Trophoblast cell (in vitro differentiated cells and primary cell): ENCODE data around the gene LONP1.

Experiments
- DNase-seq, 2 donors: peaks; one replicate each; pipeline ENCODE4 v3.0.0-alpha.2; 2016
- H2AFZ ChIP-seq: 2 replicates; pipeline ENCODE4 v1.6.1; 2013; ENCODE audit warnings: low read length, moderate library complexity, mild to moderate bottlenecking; ENCODE audit not compliant: insufficient read depth, poor library complexity
- H2AK5ac ChIP-seq: 2 replicates; pipeline ENCODE4 v1.6.1; 2013; ENCODE audit warnings: mild to moderate bottlenecking, low read length
- H2BK120ac ChIP-seq: 2 replicates; pipeline ENCODE4 v1.6.1; 2013; ENCODE audit warnings: low read length, mild to moderate bottlenecking, moderate library complexity; ENCODE audit not compliant: insufficient read depth, poor library complexity
- H2BK12ac ChIP-seq: 2 replicates; pipeline ENCODE4 v1.6.1; 2013; ENCODE audit warnings: mild to moderate bottlenecking, low read length, moderate library complexity
- H2BK5ac ChIP-seq: 2 replicates; pipeline ENCODE4 v1.6.1; 2013; ENCODE audit warnings: low read length, low read depth, moderate library complexity, mild to moderate bottlenecking; ENCODE audit not compliant: poor library complexity
- H3K14ac ChIP-seq: 2 replicates; pipeline ENCODE4 v1.6.1; 2013; ENCODE audit warnings: mild to moderate bottlenecking, low read length
- H3K18ac ChIP-seq: 2 replicates; pipeline ENCODE4 v1.6.1; 2013; ENCODE audit warnings: mild to moderate bottlenecking, low read length
- H3K23ac ChIP-seq: 2 replicates; pipeline ENCODE4 v1.6.1; 2013; ENCODE audit warnings: low read length
- H3K27ac ChIP-seq: 2 replicates; pipeline ENCODE4 v1.5.1; 2013; ENCODE audit warnings: low read depth, mild to moderate bottlenecking, inconsistent platforms, low read length, moderate library complexity
- H3K27me3 ChIP-seq: 2 replicates; pipeline ENCODE4 v1.6.1; 2013; ENCODE audit warnings: inconsistent platforms, mild to moderate bottlenecking, low read length, moderate library complexity; ENCODE audit not compliant: insufficient read depth
- H3K36me3 ChIP-seq, 2 experiments: 1 replicate in 1 of 2; 2 replicates in 1 of 2; pipeline ENCODE4 v1.6.1; 2013; ENCODE audit warnings: low read length in 2 of 2, mild to moderate bottlenecking in 2 of 2, moderate library complexity in 1 of 2; ENCODE audit not compliant: insufficient read depth in 2 of 2, control insufficient read depth in 1 of 2
- H3K4ac ChIP-seq: 2 replicates; pipeline ENCODE4 v1.6.1; 2013; ENCODE audit warnings: low read depth, mild to moderate bottlenecking, low read length, moderate library complexity
- H3K4me1 ChIP-seq, 2 experiments: 1 replicate in 1 of 2; 2 replicates in 1 of 2; pipeline ENCODE4 v1.6.1; 2013; ENCODE audit warnings: low read length in 2 of 2, mild to moderate bottlenecking in 2 of 2, moderate library complexity in 1 of 2; ENCODE audit not compliant: insufficient read depth in 2 of 2, control insufficient read depth in 1 of 2
- H3K4me2 ChIP-seq: 2 replicates; pipeline ENCODE4 v1.6.1; 2013; ENCODE audit warnings: inconsistent platforms, mild to moderate bottlenecking, low read length, moderate library complexity
- H3K4me3 ChIP-seq: 2 replicates; pipeline ENCODE4 v1.5.1; 2013; ENCODE audit warnings: mild to moderate bottlenecking, low read depth, low read length, inconsistent platforms
- H3K79me1 ChIP-seq: one replicate; pipeline ENCODE4 v1.6.1; 2013; ENCODE audit warnings: low read length
- H3K79me2 ChIP-seq: 2 replicates; pipeline ENCODE4 v1.6.1; 2013; ENCODE audit warnings: low read length, mild to moderate bottlenecking; ENCODE audit not compliant: control insufficient read depth, insufficient read depth, poor library complexity
- H3K9ac ChIP-seq: 2 replicates; pipeline ENCODE4 v1.6.1; 2013; ENCODE audit warnings: mild to moderate bottlenecking, low read length
- H3K9me3 ChIP-seq: 2 replicates; pipeline ENCODE4 v1.6.1; 2013; ENCODE audit warnings: low read depth, mild to moderate bottlenecking, control low read depth, inconsistent platforms, low read length; ENCODE audit not compliant: insufficient read depth
- H4K12ac ChIP-seq: 2 replicates; pipeline ENCODE4 v1.6.1; 2013; ENCODE audit warnings: low read depth, mild to moderate bottlenecking, low read length, moderate library complexity
- H4K8ac ChIP-seq: 2 replicates; pipeline ENCODE4 v1.6.1; 2013; ENCODE audit warnings: low read depth, mild to moderate bottlenecking, low read length, moderate library complexity
- H4K91ac ChIP-seq: one replicate; pipeline ENCODE4 v1.6.1; 2013; ENCODE audit warnings: low read depth, mild to moderate bottlenecking, low read length, moderate library complexity
- WGBS: extraction: QIAGEN DNeasy Blood & Tissue Kit; methylation state at CpG from one replicate; pipeline ENCODE4 v1.1.7; 2013; ENCODE audit warnings: missing lambda C conversion rate; ENCODE audit not compliant: insufficient read length, insufficient coverage; ENCODE audit errors: extremely low coverage; 5-methylcytosine and 5-hydroxymethylcytosine counted together

Gene LONP1

GRCh38 chr19:5676105-5676771 lies 43.7 kb downstream of the LONP1 start:
- H3K4me3 ChIP-seq = no peak overlapping the region

GRCh38 chr19:5674714-5675113 lies 45.2 kb downstream of the LONP1 start:
- H2BK5ac ChIP-seq = no peak overlapping the region
- no peak overlapping the region for H2AFZ ChIP-seq

More at GRCh38 chr19:5676105-5676771, 43.7 kb downstream of the LONP1 start:
- H4K91ac ChIP-seq = no peak overlapping the region
- DNase-seq = no peak
- H3K27me3 ChIP-seq = no peaks in the 10 kb centered on the region
- no CpG with 5 or more reads among the region's 17 CpGs for WGBS
- H3K4me2 ChIP-seq = no peak overlapping the region
- no peak overlapping the region for H2AK5ac ChIP-seq
- no peak overlapping the region for H2BK5ac ChIP-seq
- H3K79me2 ChIP-seq = peaks cover 11% of the 10 kb centered on the region
- H3K9me3 ChIP-seq = no peaks in the 10 kb centered on the region
- H3K9ac ChIP-seq = no peak overlapping the region
- H4K8ac ChIP-seq = no peak overlapping the region
- no peak overlapping the region for H3K23ac ChIP-seq
- no peak overlapping the region for H2BK12ac ChIP-seq
- H3K79me1 ChIP-seq = peaks cover 12% of the 10 kb centered on the region
- peaks cover 15 to 20% of the 10 kb centered on the region in 2 experiments for H3K36me3 ChIP-seq
- H3K27ac ChIP-seq = no peak overlapping the region
- H3K4ac ChIP-seq = no peak overlapping the region
- no peak overlapping the region for H4K12ac ChIP-seq
- H3K18ac ChIP-seq = no peak overlapping the region
- no peak overlapping the region for H3K14ac ChIP-seq
- no peak overlapping the region for H2AFZ ChIP-seq
- no peak overlapping the region for H2BK120ac ChIP-seq
- H3K4me1 ChIP-seq = peaks cover 9% of the 10 kb centered on the region in 2 experiments

GRCh38 chr19:5673752-5674151 lies 46.2 kb downstream of the LONP1 start:
- Histone ChIP-seq H2BK12ac (no peak overlapping the region), H3K9ac (no peak overlapping the region), H3K4ac (no peak overlapping the region), H4K12ac (no peak overlapping the region), H2AK5ac (no peak overlapping the region), H3K23ac (no peak overlapping the region), H3K4me3 (no peak overlapping the region), H2BK120ac (no peak overlapping the region), H3K9me3 (no peaks in the 10 kb centered on the region), H3K79me2 (no peaks in the 10 kb centered on the region), H3K36me3 (peaks cover 26 to 32% of the 10 kb centered on the region in 2 experiments), H3K27ac (no peak overlapping the region), H3K14ac (no peak overlapping the region), H3K79me1 (no peaks in the 10 kb centered on the region), H2AFZ (no peak overlapping the region), H4K91ac (no peak overlapping the region), H3K4me2 (no peak overlapping the region), H3K18ac (no peak overlapping the region), H3K4me1 (no peaks in the 10 kb centered on the region), H2BK5ac (no peak overlapping the region), H3K27me3 (no peaks in the 10 kb centered on the region), H4K8ac (no peak overlapping the region)
- DNase-seq = no peak
- 100% methylated on average over 1 of the region's 1 CpG for WGBS

More at GRCh38 chr19:5674714-5675113, 45.2 kb downstream of the LONP1 start:
- no peak overlapping the region for H3K4me3 ChIP-seq
- H3K36me3 ChIP-seq = peaks cover 16 to 22% of the 10 kb centered on the region in 2 experiments
- no peak overlapping the region for H4K91ac ChIP-seq
- no peak overlapping the region for H3K9ac ChIP-seq
- H3K27ac ChIP-seq = no peak overlapping the region
- H3K79me1 ChIP-seq = no peaks in the 10 kb centered on the region
- H2AK5ac ChIP-seq = no peak overlapping the region
- no peaks in the 10 kb centered on the region for H3K9me3 ChIP-seq
- no CpG with 5 or more reads among the region's 5 CpGs for WGBS
- H3K27me3 ChIP-seq = no peaks in the 10 kb centered on the region
- H3K4me1 ChIP-seq = peaks cover 5 to 7% of the 10 kb centered on the region in 2 experiments
- DNase-seq = no peak
- H3K4me2 ChIP-seq = no peak overlapping the region
- H4K8ac ChIP-seq = no peak overlapping the region
- H4K12ac ChIP-seq = no peak overlapping the region
- no peak overlapping the region for H2BK120ac ChIP-seq
- H3K79me2 ChIP-seq = peaks cover 3% of the 10 kb centered on the region
- no peak overlapping the region for H3K14ac ChIP-seq
- H3K4ac ChIP-seq = no peak overlapping the region
- no peak overlapping the region for H2BK12ac ChIP-seq
- H3K23ac ChIP-seq = no peak overlapping the region
- H3K18ac ChIP-seq = no peak overlapping the region

- no peak overlapping the region for H2BK120ac ChIP-seq
- H3K36me3 ChIP-seq = peaks cover 26 to 30% of the 10 kb centered on the region in 2 experiments
- H4K91ac ChIP-seq = no peak overlapping the region
- no peak overlapping the region for H2BK12ac ChIP-seq
- no peak overlapping the region for H2BK5ac ChIP-seq
- no peak overlapping the region for H3K27ac ChIP-seq
- H3K14ac ChIP-seq = no peak overlapping the region
- H3K4me3 ChIP-seq = no peak overlapping the region
- WGBS = no CpG with 5 or more reads among the region's 13 CpGs
- H3K27me3 ChIP-seq = no peaks in the 10 kb centered on the region
- H3K23ac ChIP-seq = no peak overlapping the region
- no peak overlapping the region for H2AFZ ChIP-seq
- no peaks in the 10 kb centered on the region for H3K79me1 ChIP-seq
- H3K9ac ChIP-seq = no peak overlapping the region
- no peak overlapping the region for H4K12ac ChIP-seq
- no peak overlapping the region for H3K4me2 ChIP-seq
- no peak for DNase-seq
- H2AK5ac ChIP-seq = no peak overlapping the region
- no peaks in the 10 kb centered on the region for H3K79me2 ChIP-seq
- H3K18ac ChIP-seq = no peak overlapping the region
- peaks cover 2 to 3% of the 10 kb centered on the region in 2 experiments for H3K4me1 ChIP-seq
- no peak overlapping the region for H4K8ac ChIP-seq
- no peaks in the 10 kb centered on the region for H3K9me3 ChIP-seq
- no peak overlapping the region for H3K4ac ChIP-seq
These were observed 47.1 kb downstream of the LONP1 start for GRCh38 chr19:5672708-5673459.
